ENCODE results near the gene DSN1. TPM values are rescaled to one million over a fixed set of nuclear protein-coding genes. Genes with fewer than 3 reads are reported as not detected.

DSN1 gene
- polyA plus RNA-seq, 4 donors, result 16.6 to 22.4 (median 18.1) TPM

GRCh38 chr20:36796117-36796516, 22.6 kb upstream of the DSN1 start:
- DNase-seq (ENCODE audit: low read depth in 4 of 4, low spot score in 2 of 4), result no peak

GRCh38 chr20:36795691-36796090, 22.1 kb upstream of the DSN1 start:
- DNase-seq (ENCODE audit: low read depth in 4 of 4, low spot score in 2 of 4), result no peak

- DNase-seq (ENCODE audit: low read depth in 4 of 4, low spot score in 2 of 4), result no peak
These were observed 20.5 kb upstream of the DSN1 start for GRCh38 chr20:36794116-36794474.

- DNase-seq (ENCODE audit: low read depth in 4 of 4, low spot score in 2 of 4), result no peak
These were observed 19.9 kb upstream of the DSN1 start for GRCh38 chr20:36793294-36794115.

GRCh38 chr20:36792422-36792821, 18.9 kb upstream of the DSN1 start:
- DNase-seq (ENCODE audit: low read depth in 4 of 4, low spot score in 2 of 4), result peak in 3 of 4 donors; percentile 6 to 63 (median 50)

- DNase-seq (ENCODE audit: low read depth in 4 of 4, low spot score in 2 of 4), result no peak
These were observed 18.3 kb upstream of the DSN1 start for GRCh38 chr20:36791862-36792261.

- DNase-seq (ENCODE audit: low read depth in 4 of 4, low spot score in 2 of 4), result no peak
These were observed 13.1 kb upstream of the DSN1 start for GRCh38 chr20:36786663-36787062.

- DNase-seq (ENCODE audit: low read depth in 4 of 4, low spot score in 2 of 4), result no peak
These were observed 12.7 kb upstream of the DSN1 start for GRCh38 chr20:36786246-36786645.

- DNase-seq (ENCODE audit: low read depth in 4 of 4, low spot score in 2 of 4), result no peak
These were observed 11.7 kb upstream of the DSN1 start for GRCh38 chr20:36785308-36785707.

GRCh38 chr20:36784900-36785299, 11.3 kb upstream of the DSN1 start:
- no peak for DNase-seq (ENCODE audit: low read depth in 4 of 4, low spot score in 2 of 4)

- no peak for DNase-seq (ENCODE audit: low read depth in 4 of 4, low spot score in 2 of 4)
These were observed 10.6 kb upstream of the DSN1 start for GRCh38 chr20:36784116-36784515.

GRCh38 chr20:36779656-36780025, 6.1 kb upstream of the DSN1 start:
- DNase-seq (ENCODE audit: low read depth in 4 of 4, low spot score in 2 of 4), result no peak

- DNase-seq (ENCODE audit: low read depth in 4 of 4, low spot score in 2 of 4), result no peak
These were observed 5.5 kb upstream of the DSN1 start for GRCh38 chr20:36778831-36779655.

- DNase-seq (ENCODE audit: low read depth in 4 of 4, low spot score in 2 of 4), result no peak
These were observed 4.0 kb upstream of the DSN1 start for GRCh38 chr20:36777576-36777975.

GRCh38 chr20:36777167-36777566, 3.6 kb upstream of the DSN1 start:
- DNase-seq (ENCODE audit: low read depth in 4 of 4, low spot score in 2 of 4), result no peak

- no peak for DNase-seq (ENCODE audit: low read depth in 4 of 4, low spot score in 2 of 4)
These were observed 2.3 kb upstream of the DSN1 start for GRCh38 chr20:36775826-36776225.

- DNase-seq (ENCODE audit: low read depth in 4 of 4, low spot score in 2 of 4), result no peak
These were observed 1.6 kb upstream of the DSN1 start for GRCh38 chr20:36775196-36775595.

- DNase-seq (ENCODE audit: low read depth in 4 of 4, low spot score in 2 of 4), result peak in 1 of 4 donors; percentile 3
These were observed 411 bp downstream of the DSN1 start for GRCh38 chr20:36773107-36773596.

- DNase-seq (ENCODE audit: low read depth in 4 of 4, low spot score in 2 of 4), result no peak
These were observed 2.9 kb downstream of the DSN1 start for GRCh38 chr20:36770680-36771079.

GRCh38 chr20:36768768-36769430, 4.7 kb downstream of the DSN1 start:
- DNase-seq (ENCODE audit: low read depth in 4 of 4, low spot score in 2 of 4), result no peak

- DNase-seq (ENCODE audit: low read depth in 4 of 4, low spot score in 2 of 4), result no peak
These were observed 12.4 kb downstream of the DSN1 start for GRCh38 chr20:36761125-36761524.

Data from left renal cortex interstitium (tissue), 4 donors.